Measurements from ENCODE around the gene IQUB.

IQUB gene

GRCh38 chr7:123534383-123535260, at the start of gene IQUB (continued):
- TF ChIP-seq ZNF449 (tag by site-specific recombination; IDR thresholded peaks at IDR 0.05) (no peak), HIC1 (tag by site-specific recombination; IDR thresholded peaks at IDR 0.05) (peak; percentile 61; the same call in 1 of the 2 replicates), ZBTB44 (tag by site-specific recombination; IDR thresholded peaks at IDR 0.05) (no peak), GLIS2 (tag by site-specific recombination; IDR thresholded peaks at IDR 0.05) (peak; percentile 51; the same call in 1 of the 2 replicates), ZNF521 (tag by site-specific recombination; IDR thresholded peaks at IDR 0.05) (no peak), ZNF600 (tag by site-specific recombination; IDR thresholded peaks at IDR 0.05) (peak; percentile 98), ZNF624 (tag by site-specific recombination; IDR thresholded peaks at IDR 0.05) (no peak), SALL2 (tag by site-specific recombination; IDR thresholded peaks at IDR 0.05; ENCODE audit: borderline replicate concordance) (no peak), SP2 (tag by site-specific recombination; IDR thresholded peaks at IDR 0.05) (peak; percentile 89), ZBTB6 (tag by site-specific recombination; IDR thresholded peaks at IDR 0.05) (no peak), SP3 (tag by site-specific recombination; IDR thresholded peaks at IDR 0.05) (peak; percentile 99), EGR2 (tag by site-specific recombination; IDR thresholded peaks at IDR 0.05; ENCODE audit: low read depth) (peak; percentile 83), ATF2 (tag by site-specific recombination; IDR thresholded peaks at IDR 0.05; ENCODE audit: low read depth) (no peak), ZNF391 (tag by site-specific recombination; IDR thresholded peaks at IDR 0.05; ENCODE audit: borderline replicate concordance, low read depth) (no peak), ZXDB (tag by site-specific recombination; IDR thresholded peaks at IDR 0.05) (0 out of 2 replicates have a peak, but pooled peaks have one; percentile 10), ZNF302 (tag by site-specific recombination; IDR thresholded peaks at IDR 0.05; ENCODE audit: low read depth) (no peak), ZNF571 (tag by site-specific recombination; IDR thresholded peaks at IDR 0.05) (no peak), PRDM10 (tag by site-specific recombination; IDR thresholded peaks at IDR 0.05) (peak; percentile 42; the same call in 1 of the 2 replicates), ZSCAN30 (tag by site-specific recombination; IDR thresholded peaks at IDR 0.05) (no peak), ZNF335 (tag by site-specific recombination; conservative IDR thresholded peaks at IDR 0.05) (peak; percentile 37), ZNF433 (tag by site-specific recombination; IDR thresholded peaks at IDR 0.05; ENCODE audit: low read depth) (no peak), KLF9 (tag by site-specific recombination; IDR thresholded peaks at IDR 0.05; ENCODE audit: low read depth) (peak; percentile 79), ZNF548 (tag by site-specific recombination; IDR thresholded peaks at IDR 0.05) (no peak), MEIS1 (CRISPR knock-in tag; IDR thresholded peaks at IDR 0.05; ENCODE audit: borderline replicate concordance) (no peak), ZBTB17 (tag by site-specific recombination; IDR thresholded peaks at IDR 0.05) (peak; percentile 70), IKZF3 (tag by site-specific recombination; IDR thresholded peaks at IDR 0.05) (peak; percentile 99), KLF8 (tag by site-specific recombination; IDR thresholded peaks at IDR 0.05) (peak; percentile 88)

All from HEK293 (cell line).